ENCODE measurements around the gene SIPA1L3.

The SIPA1L3 gene

GRCh38 chr19:38001158-38001781, 94.3 kb downstream of the SIPA1L3 start:
- Histone ChIP-seq H3K4ac (ENCODE audit: low read length) (no peak overlapping the region), H3K9me3 (replicated peaks in 1 of 2; ENCODE audit: control insufficient read depth in 2 of 2, insufficient read depth in 1 of 2, low read depth in 1 of 2, low read length in 2 of 2) (no peaks in the 10 kb centered on the region), H3K79me1 (ENCODE audit: low read depth, low read length) (no peaks in the 10 kb centered on the region), H3K27ac (replicated peaks; ENCODE audit: low read length) (no peak overlapping the region), H2BK12ac (ENCODE audit: low read length) (no peak overlapping the region), H3K4me1 (ENCODE audit: control insufficient read depth in 2 of 2, insufficient read depth in 1 of 2, low read depth in 1 of 2, low read length in 2 of 2) (peaks cover 20 to 21% of the 10 kb centered on the region in 2 donors), H2AK5ac (ENCODE audit: low read depth, low read length) (no peak overlapping the region), H3K18ac (ENCODE audit: low read length) (no peak overlapping the region), H3K27me3 (ENCODE audit: control insufficient read depth in 3 of 3, insufficient read depth in 3 of 3, low read depth in 1 of 3, low read length in 3 of 3) (no peaks in the 10 kb centered on the region), H2BK5ac (ENCODE audit: low read length) (no peak overlapping the region), H3K4me3 (ENCODE audit: low read length in 2 of 2) (no peak overlapping the region), H4K91ac (ENCODE audit: low read depth, low read length, poor library complexity) (no peak overlapping the region), H3K23ac (ENCODE audit: low read depth, low read length, poor library complexity) (no peak overlapping the region), H3K4me2 (ENCODE audit: insufficient read depth, low read length, poor library complexity, severe bottlenecking) (no peak overlapping the region), H3K9ac (ENCODE audit: low read depth, low read length, poor library complexity) (no peak overlapping the region), H3K36me3 (replicated peaks in 1 of 2; ENCODE audit: control insufficient read depth in 2 of 2, insufficient read depth in 2 of 2, low read length in 2 of 2) (no peaks in the 10 kb centered on the region), H3K14ac (ENCODE audit: low read length) (no peak overlapping the region), H2BK15ac (ENCODE audit: low read length) (no peak overlapping the region), H4K8ac (ENCODE audit: low read depth, low read length) (no peak overlapping the region), H2AFZ (ENCODE audit: low read length) (no peak overlapping the region), H2BK120ac (ENCODE audit: low read depth, low read length) (no peak overlapping the region)
- DNase-seq (ENCODE audit: low spot score) = no peak
- WGBS, 2 donors (ENCODE audit: extremely low coverage in 2 of 2, insufficient read length in 2 of 2, insufficient replicate concordance in 1 of 2) = no CpG with 5 or more reads among the region's 5 CpGs

GRCh38 chr19:38003438-38004185, 96.6 kb downstream of the SIPA1L3 start:
- H3K27me3 ChIP-seq (ENCODE audit: control insufficient read depth in 3 of 3, insufficient read depth in 3 of 3, low read depth in 1 of 3, low read length in 3 of 3) = no peaks in the 10 kb centered on the region
- no CpG with 5 or more reads among the region's 18 CpGs for WGBS, 2 donors (ENCODE audit: extremely low coverage in 2 of 2, insufficient read length in 2 of 2, insufficient replicate concordance in 1 of 2)
- H2BK5ac ChIP-seq (ENCODE audit: low read length) = peak overlapping the region; percentile 45
- H3K4me2 ChIP-seq (ENCODE audit: insufficient read depth, low read length, poor library complexity, severe bottlenecking) = peak overlapping the region; percentile 48
- H3K9ac ChIP-seq (ENCODE audit: low read depth, low read length, poor library complexity) = peak overlapping the region; percentile 78
- H2BK15ac ChIP-seq (ENCODE audit: low read length) = peak overlapping the region; percentile 54
- H2AFZ ChIP-seq (ENCODE audit: low read length) = peak overlapping the region; percentile 77
- H4K91ac ChIP-seq (ENCODE audit: low read depth, low read length, poor library complexity) = no peak overlapping the region
- H2BK120ac ChIP-seq (ENCODE audit: low read depth, low read length) = peak overlapping the region; percentile 49
- no peak overlapping the region for H2BK12ac ChIP-seq (ENCODE audit: low read length)
- no peaks in the 10 kb centered on the region for H3K36me3 ChIP-seq (replicated peaks in 1 of 2; ENCODE audit: control insufficient read depth in 2 of 2, insufficient read depth in 2 of 2, low read length in 2 of 2)
- no peaks in the 10 kb centered on the region for H3K79me1 ChIP-seq (ENCODE audit: low read depth, low read length)
- H3K9me3 ChIP-seq (replicated peaks in 1 of 2; ENCODE audit: control insufficient read depth in 2 of 2, insufficient read depth in 1 of 2, low read depth in 1 of 2, low read length in 2 of 2) = no peaks in the 10 kb centered on the region
- peak; percentile 61 for DNase-seq (ENCODE audit: low spot score)
- H3K27ac ChIP-seq (replicated peaks; ENCODE audit: low read length) = peak overlapping the region; percentile 91
- H3K4ac ChIP-seq (ENCODE audit: low read length) = no peak overlapping the region
- H3K4me3 ChIP-seq (ENCODE audit: low read length in 2 of 2) = peak overlapping the region; percentile 11 to 50
- H3K4me1 ChIP-seq (ENCODE audit: control insufficient read depth in 2 of 2, insufficient read depth in 1 of 2, low read depth in 1 of 2, low read length in 2 of 2) = peaks cover 20 to 21% of the 10 kb centered on the region in 2 donors
- H2AK5ac ChIP-seq (ENCODE audit: low read depth, low read length) = peak overlapping the region; percentile 31
- peak overlapping the region; percentile 66 for H4K8ac ChIP-seq (ENCODE audit: low read depth, low read length)
- no peak overlapping the region for H3K14ac ChIP-seq (ENCODE audit: low read length)
- H3K18ac ChIP-seq (ENCODE audit: low read length) = peak overlapping the region; percentile 63
- no peak overlapping the region for H3K23ac ChIP-seq (ENCODE audit: low read depth, low read length, poor library complexity)

GRCh38 chr19:38004186-38004520, 97.1 kb downstream of the SIPA1L3 start:
- Histone ChIP-seq H3K4me2 (ENCODE audit: insufficient read depth, low read length, poor library complexity, severe bottlenecking) (peak overlapping the region; percentile 48), H2BK15ac (ENCODE audit: low read length) (no peak overlapping the region), H3K4ac (ENCODE audit: low read length) (no peak overlapping the region), H3K79me1 (ENCODE audit: low read depth, low read length) (no peaks in the 10 kb centered on the region), H3K9me3 (replicated peaks in 1 of 2; ENCODE audit: control insufficient read depth in 2 of 2, insufficient read depth in 1 of 2, low read depth in 1 of 2, low read length in 2 of 2) (no peaks in the 10 kb centered on the region), H2AFZ (ENCODE audit: low read length) (peak overlapping the region; percentile 77), H3K18ac (ENCODE audit: low read length) (no peak overlapping the region), H3K36me3 (replicated peaks in 1 of 2; ENCODE audit: control insufficient read depth in 2 of 2, insufficient read depth in 2 of 2, low read length in 2 of 2) (no peaks in the 10 kb centered on the region), H3K27me3 (ENCODE audit: control insufficient read depth in 3 of 3, insufficient read depth in 3 of 3, low read depth in 1 of 3, low read length in 3 of 3) (no peaks in the 10 kb centered on the region), H2BK5ac (ENCODE audit: low read length) (no peak overlapping the region), H4K8ac (ENCODE audit: low read depth, low read length) (no peak overlapping the region), H3K14ac (ENCODE audit: low read length) (no peak overlapping the region), H3K23ac (ENCODE audit: low read depth, low read length, poor library complexity) (no peak overlapping the region), H3K9ac (ENCODE audit: low read depth, low read length, poor library complexity) (no peak overlapping the region), H2BK12ac (ENCODE audit: low read length) (no peak overlapping the region), H3K4me3 (ENCODE audit: low read length in 2 of 2) (peak overlapping the region; percentile 50 to 71), H4K91ac (ENCODE audit: low read depth, low read length, poor library complexity) (no peak overlapping the region), H3K27ac (replicated peaks; ENCODE audit: low read length) (peak overlapping the region; percentile 91), H2BK120ac (ENCODE audit: low read depth, low read length) (no peak overlapping the region), H2AK5ac (ENCODE audit: low read depth, low read length) (peak overlapping the region; percentile 31), H3K4me1 (ENCODE audit: control insufficient read depth in 2 of 2, insufficient read depth in 1 of 2, low read depth in 1 of 2, low read length in 2 of 2) (peaks cover 18 to 21% of the 10 kb centered on the region in 2 donors)
- no CpG with 5 or more reads among the region's 3 CpGs for WGBS, 2 donors (ENCODE audit: extremely low coverage in 2 of 2, insufficient read length in 2 of 2, insufficient replicate concordance in 1 of 2)
- no peak for DNase-seq (ENCODE audit: low spot score)

GRCh38 chr19:38004521-38005223, 97.7 kb downstream of the SIPA1L3 start:
- Histone ChIP-seq H3K27me3 (ENCODE audit: control insufficient read depth in 3 of 3, insufficient read depth in 3 of 3, low read depth in 1 of 3, low read length in 3 of 3) (no peaks in the 10 kb centered on the region), H4K8ac (ENCODE audit: low read depth, low read length) (no peak overlapping the region), H3K9me3 (replicated peaks in 1 of 2; ENCODE audit: control insufficient read depth in 2 of 2, insufficient read depth in 1 of 2, low read depth in 1 of 2, low read length in 2 of 2) (no peaks in the 10 kb centered on the region), H2BK15ac (ENCODE audit: low read length) (peak overlapping the region; percentile 23), H2BK12ac (ENCODE audit: low read length) (no peak overlapping the region), H2BK5ac (ENCODE audit: low read length) (no peak overlapping the region), H3K18ac (ENCODE audit: low read length) (peak overlapping the region; percentile 81), H2AK5ac (ENCODE audit: low read depth, low read length) (peak overlapping the region; percentile 70), H3K14ac (ENCODE audit: low read length) (no peak overlapping the region), H3K36me3 (replicated peaks in 1 of 2; ENCODE audit: control insufficient read depth in 2 of 2, insufficient read depth in 2 of 2, low read length in 2 of 2) (no peaks in the 10 kb centered on the region), H2AFZ (ENCODE audit: low read length) (peak overlapping the region; percentile 89), H3K4me2 (ENCODE audit: insufficient read depth, low read length, poor library complexity, severe bottlenecking) (peak overlapping the region; percentile 48), H2BK120ac (ENCODE audit: low read depth, low read length) (no peak overlapping the region), H3K23ac (ENCODE audit: low read depth, low read length, poor library complexity) (no peak overlapping the region), H3K9ac (ENCODE audit: low read depth, low read length, poor library complexity) (no peak overlapping the region), H3K79me1 (ENCODE audit: low read depth, low read length) (no peaks in the 10 kb centered on the region), H4K91ac (ENCODE audit: low read depth, low read length, poor library complexity) (no peak overlapping the region), H3K4me3 (ENCODE audit: low read length in 2 of 2) (peak overlapping the region; percentile 50 to 71), H3K27ac (replicated peaks; ENCODE audit: low read length) (peak overlapping the region; percentile 91), H3K4me1 (ENCODE audit: control insufficient read depth in 2 of 2, insufficient read depth in 1 of 2, low read depth in 1 of 2, low read length in 2 of 2) (peaks cover 18 to 21% of the 10 kb centered on the region in 2 donors), H3K4ac (ENCODE audit: low read length) (no peak overlapping the region)
- peak; percentile 86 for DNase-seq (ENCODE audit: low spot score)
- no CpG with 5 or more reads among the region's 15 CpGs for WGBS, 2 donors (ENCODE audit: extremely low coverage in 2 of 2, insufficient read length in 2 of 2, insufficient replicate concordance in 1 of 2)

Data from neuronal stem cell (in vitro differentiated cells).